ENCODE measurements around the gene MS4A3.
"Not testable (repeated sequence)": the region's sequence is repeated elsewhere in the genome, so short reads cannot be mapped to it uniquely, and the experiment has no call there.

GRCh38 chr11:60050839-60051238, 5.6 kb upstream of the MS4A3 start:
- not testable (repeated sequence) for TF ChIP-seq CTCF (IDR thresholded peaks at IDR 0.05); ZFX (IDR thresholded peaks at IDR 0.05; ENCODE audit: borderline replicate concordance)
